Caco-2 (cell line): ENCODE measurements around the gene CARD11. TPM values are rescaled to one million over a fixed set of nuclear protein-coding genes. Genes with fewer than 3 reads are reported as not detected.

Experiments
- BruUV-seq: library from RNA; stranded (reverse); fragments of 400-500 nt; replicated peaks from 2 replicates; lab custom pipeline; 2021; lab: Mats Ljungman, UMichigan
- CTCF ChIA-PET: fragments of 300-600 bp; sonication (Branson Sonifier 250); formaldehyde crosslinking; loops from one replicate; lab custom pipeline; 2022; ENCODE audit warnings: antibody characterized with exemption; lab: Charles Lee
- POLR2A ChIA-PET: fragments of 300-600 bp; sonication (Branson Sonifier 250); formaldehyde crosslinking; loops from one replicate; lab custom pipeline; 2022; ENCODE audit warnings: antibody characterized with exemption; lab: Charles Lee
- DNase-seq, 2 experiments: peaks; one replicate each; pipeline versions ENCODE4 v3.0.0 to v3.0.0-alpha.2; 2020 to 2022
- H3K27me3 ChIP-seq: replicated peaks from 2 replicates; pipeline ENCODE4 v1.6.0; 2011; ENCODE audit warnings: low read length; ENCODE audit not compliant: control insufficient read depth, insufficient read depth
- H3K36me3 ChIP-seq: 2 replicates; pipeline ENCODE4 v1.5.1; 2011; ENCODE audit warnings: low read length; ENCODE audit not compliant: control insufficient read depth, insufficient read depth
- H3K4me1 ChIP-seq: fragments of 250-450 bp; sonication (Bioruptor Pico); 2 replicates; pipeline ENCODE4 v1.5.1; 2020; ENCODE audit warnings: mild to moderate bottlenecking
- H3K4me3 ChIP-seq: 2 replicates; pipeline ENCODE4 v1.5.1; 2011; ENCODE audit warnings: low read depth, mild to moderate bottlenecking, control low read depth, low read length
- H3K9me3 ChIP-seq: fragments of 250-450 bp; sonication (Bioruptor Pico); 2 replicates; pipeline ENCODE4 v1.5.1; 2020; ENCODE audit warnings: mild to moderate bottlenecking, moderate library complexity
- H3K27ac Mint-ChIP-seq: one replicate; pipeline ENCODE4 v1.8.0; 2022; ENCODE audit warnings: mixed read lengths; ENCODE audit not compliant: unreplicated experiment
- H3K27me3 Mint-ChIP-seq: one replicate; pipeline ENCODE4 v1.8.0; 2022; ENCODE audit warnings: mixed read lengths; ENCODE audit not compliant: insufficient read depth, unreplicated experiment
- H3K36me3 Mint-ChIP-seq: one replicate; pipeline ENCODE4 v1.8.0; 2022; ENCODE audit warnings: mild to moderate bottlenecking, mixed read lengths; ENCODE audit not compliant: insufficient read depth, unreplicated experiment
- H3K4me1 Mint-ChIP-seq: one replicate; pipeline ENCODE4 v1.8.0; 2022; ENCODE audit warnings: low read depth, mixed read lengths; ENCODE audit not compliant: unreplicated experiment
- H3K4me3 Mint-ChIP-seq: one replicate; pipeline ENCODE4 v1.8.0; 2022; ENCODE audit warnings: mild to moderate bottlenecking, moderate library complexity, mixed read lengths; ENCODE audit not compliant: unreplicated experiment
- H3K9me3 Mint-ChIP-seq: one replicate; pipeline ENCODE4 v1.8.0; 2022; ENCODE audit warnings: mixed read lengths; ENCODE audit not compliant: unreplicated experiment
- CTCF ChIP-seq, 2 experiments: fragments of 200-600 bp in 1 of 2; IDR thresholded peaks; 1 replicate in 1 of 2; 2 replicates in 1 of 2; pipeline versions ENCODE4 v1.5.1 to v1.8.0; 2011 to 2022; ENCODE audit warnings: antibody characterized with exemption in 1 of 2, control low read depth in 1 of 2, inconsistent platforms in 1 of 2, low read depth in 1 of 2, low read length in 1 of 2, mild to moderate bottlenecking in 1 of 2, moderate library complexity in 1 of 2; ENCODE audit not compliant: insufficient read depth in 1 of 2, severe bottlenecking in 1 of 2, unreplicated experiment in 1 of 2
- intact Hi-C: fragments of 100-400 bp; cut with micrococcal nuclease; formaldehyde crosslinking; loops from one replicate; pipeline ENCODE4 v1.10.0; 2022; ENCODE audit not compliant: unreplicated experiment
- total RNA-seq: library from RNA; stranded (reverse); gene quantifications from 2 replicates; pipeline ENCODE4 v1.2.3, GENCODE V29; 2022

Gene CARD11
- total RNA-seq, 1 experiment from 2014 or later: 5.4 TPM

GRCh38 chr7:2863461-2864066 is 180.1 kb downstream of the CARD11 start:
- Histone ChIP-seq H3K4me3 (no peak overlapping the region), H3K9me3 (no peaks in the 10 kb centered on the region), H3K36me3 (no peaks in the 10 kb centered on the region), H3K4me1 (peaks cover 7% of the 10 kb centered on the region; the same call in 1 of the 2 replicates), H3K27me3 (no peaks in the 10 kb centered on the region)
- intact Hi-C loops: loop anchor here (2.0 kb wide), 1 partner anchor 437 kb away; the partner anchor contains the start of gene SDK1
- Mint-ChIP-seq H3K9me3 (no peaks in the 10 kb centered on the region), H3K36me3 (no peaks in the 10 kb centered on the region), H3K4me3 (no peak overlapping the region), H3K27ac (peak overlapping the region; percentile 82), H3K4me1 (no peaks in the 10 kb centered on the region), H3K27me3 (no peaks in the 10 kb centered on the region)
- ChIA-PET POLR2A (no interaction called here), CTCF (no interaction called here)
- DNase-seq: no peak
- no TSS peak for BruUV-seq
- TF ChIP-seq CTCF (IDR thresholded peaks at IDR 0.05; ENCODE audit: insufficient read depth in 1 of 2, low read depth in 1 of 2, low read length in 1 of 2, severe bottlenecking in 1 of 2, unreplicated experiment in 1 of 2): no peak

DNA sequence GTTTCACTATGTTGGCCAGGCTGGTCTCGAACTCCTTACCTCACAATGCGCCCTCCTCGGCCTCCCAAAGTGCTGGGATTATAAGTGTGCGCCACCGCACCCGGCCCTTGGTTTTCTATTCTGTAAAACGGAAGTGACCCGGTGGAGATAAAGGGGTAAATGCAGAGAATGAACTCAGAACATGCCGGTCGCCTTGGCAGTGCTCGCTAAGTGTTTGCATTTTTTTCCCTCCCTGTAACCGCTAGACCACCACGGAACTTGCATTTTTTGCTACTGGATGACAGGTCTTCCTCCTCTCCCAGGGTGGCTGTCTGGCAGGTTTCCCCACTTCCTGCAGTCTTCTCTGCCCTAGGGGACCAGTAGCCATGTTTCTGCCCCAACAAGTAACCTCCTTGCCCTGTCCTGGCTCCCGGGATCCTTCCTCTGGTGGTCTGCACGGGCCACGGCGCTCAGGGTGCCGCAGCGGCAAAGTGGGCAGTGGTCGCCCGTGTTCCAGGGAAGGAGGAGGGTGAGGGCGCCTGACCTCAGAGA is 180.8 kb downstream of the CARD11 start:
- no peak for TF ChIP-seq CTCF (IDR thresholded peaks at IDR 0.05; ENCODE audit: insufficient read depth in 1 of 2, low read depth in 1 of 2, low read length in 1 of 2, severe bottlenecking in 1 of 2, unreplicated experiment in 1 of 2)
- ChIA-PET CTCF (no interaction called here), POLR2A (no interaction called here)
- no peak overlapping the region for H3K4me3 Mint-ChIP-seq
- intact Hi-C loops: no loop called here
- no peaks in the 10 kb centered on the region for H3K9me3 ChIP-seq
- H3K27me3 Mint-ChIP-seq: no peaks in the 10 kb centered on the region
- no peaks in the 10 kb centered on the region for H3K9me3 Mint-ChIP-seq
- no peak overlapping the region for H3K4me3 ChIP-seq
- H3K4me1 Mint-ChIP-seq: no peaks in the 10 kb centered on the region
- DNase-seq: no peak
- H3K36me3 Mint-ChIP-seq: no peaks in the 10 kb centered on the region
- BruUV-seq: no TSS peak
- no peaks in the 10 kb centered on the region for H3K27me3 ChIP-seq
- H3K4me1 ChIP-seq: peaks cover 7% of the 10 kb centered on the region; the same call in 1 of the 2 replicates
- H3K36me3 ChIP-seq: no peaks in the 10 kb centered on the region
- H3K27ac Mint-ChIP-seq: no peak overlapping the region

DNA sequence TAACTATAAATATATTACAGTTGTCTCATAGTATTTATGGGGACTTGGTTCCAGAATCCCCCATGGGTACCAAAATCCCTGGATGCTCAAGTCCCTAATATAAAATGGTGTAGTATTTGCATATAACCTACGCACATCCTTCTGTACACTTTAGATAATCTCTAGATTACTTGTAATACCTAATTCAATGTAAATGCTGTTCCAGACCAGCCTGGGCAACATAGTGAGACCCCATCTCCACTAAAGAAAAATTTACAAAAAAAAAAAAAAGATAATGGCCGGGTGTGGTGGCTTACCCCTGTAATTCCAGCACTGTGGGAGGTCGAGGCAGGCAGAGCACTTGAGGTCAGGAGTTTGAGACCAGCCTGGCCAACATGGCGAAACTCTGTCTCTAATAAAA is 182.2 kb downstream of the CARD11 start:
- no peaks in the 10 kb centered on the region for H3K36me3 ChIP-seq
- intact Hi-C loops: no loop called here
- H3K27me3 ChIP-seq: no peaks in the 10 kb centered on the region
- Mint-ChIP-seq H3K27me3 (no peaks in the 10 kb centered on the region), H3K27ac (no peak overlapping the region), H3K36me3 (no peaks in the 10 kb centered on the region), H3K9me3 (no peaks in the 10 kb centered on the region), H3K4me3 (no peak overlapping the region), H3K4me1 (peaks cover under 1% of the 10 kb centered on the region)
- H3K4me1 ChIP-seq: peaks cover 7% of the 10 kb centered on the region; the same call in 1 of the 2 replicates
- DNase-seq: no peak
- ChIA-PET POLR2A (no interaction called here), CTCF (no interaction called here)
- H3K4me3 ChIP-seq: no peak overlapping the region
- no TSS peak for BruUV-seq
- TF ChIP-seq CTCF (IDR thresholded peaks at IDR 0.05; ENCODE audit: insufficient read depth in 1 of 2, low read depth in 1 of 2, low read length in 1 of 2, severe bottlenecking in 1 of 2, unreplicated experiment in 1 of 2): no peak
- no peaks in the 10 kb centered on the region for H3K9me3 ChIP-seq
